PC-3 (cell line): ENCODE data around the gene TICRR. TPM values are rescaled to one million over a fixed set of nuclear protein-coding genes. Genes with fewer than 3 reads are reported as not detected.

Source experiments
- ATAC-seq: fragments of 200-7000 bp; cut with Tn5 transposase; 2 replicates; pipeline ENCODE4 v1.9.1; 2020; ENCODE audit warnings: mild to moderate bottlenecking, moderate library complexity
- BruUV-seq: library from RNA; stranded (reverse); fragments of 400-500 nt; replicated peaks from 2 replicates; lab custom pipeline; 2021; lab: Mats Ljungman, UMichigan
- CTCF ChIA-PET: fragments of 300-600 bp; sonication (Branson Sonifier 250); formaldehyde crosslinking; loops from one replicate; lab custom pipeline; 2022; ENCODE audit warnings: antibody characterized with exemption; lab: Charles Lee
- POLR2A ChIA-PET: fragments of 300-600 bp; sonication (Branson Sonifier 250); formaldehyde crosslinking; loops from one replicate; lab custom pipeline; 2022; ENCODE audit warnings: antibody characterized with exemption; ENCODE audit not compliant: unreplicated experiment; lab: Charles Lee
- DNase-seq: peaks from one replicate; pipeline ENCODE4 v3.0.0-alpha.2; 2015
- H2AFZ ChIP-seq: fragments of 300-600 bp; sonication (generic); 2 replicates; pipeline ENCODE4 v1.6.0; 2016; ENCODE audit warnings: antibody characterized with exemption, low read length
- H3F3A ChIP-seq: fragments of 300-600 bp; sonication (generic); one replicate; pipeline ENCODE4 v1.6.0; 2017; ENCODE audit warnings: antibody characterized with exemption, low read length, control low read depth, mild to moderate bottlenecking; ENCODE audit not compliant: unreplicated experiment
- H3K27ac ChIP-seq: fragments of 300-600 bp; sonication (generic); 2 replicates; pipeline ENCODE4 v1.5.1; 2016; ENCODE audit warnings: mild to moderate bottlenecking, low read length
- H3K27me3 ChIP-seq: fragments of 300-600 bp; sonication (generic); 2 replicates; pipeline ENCODE4 v1.6.1; 2016; ENCODE audit warnings: low read length, mixed read lengths
- H3K36me3 ChIP-seq: fragments of 300-600 bp; sonication (generic); 2 replicates; pipeline ENCODE4 v1.6.1; 2016; ENCODE audit warnings: low read depth, mixed run types, low read length, mixed read lengths
- H3K4me1 ChIP-seq: fragments of 300-600 bp; sonication (generic); 2 replicates; pipeline ENCODE4 v1.5.1; 2016; ENCODE audit warnings: low read length; ENCODE audit not compliant: insufficient read depth
- H3K4me2 ChIP-seq: fragments of 300-600 bp; sonication (generic); 2 replicates; pipeline ENCODE4 v1.6.0; 2016; ENCODE audit warnings: low read length
- H3K4me3 ChIP-seq: fragments of 300-600 bp; sonication (generic); 2 replicates; pipeline ENCODE4 v1.5.1; 2016; ENCODE audit warnings: mild to moderate bottlenecking, low read length, mixed read lengths
- H3K79me2 ChIP-seq: fragments of 300-600 bp; sonication (generic); 2 replicates; pipeline ENCODE4 v1.6.1; 2017; ENCODE audit warnings: low read length, mixed read lengths
- H3K9ac ChIP-seq: fragments of 300-600 bp; sonication (generic); 2 replicates; pipeline ENCODE4 v1.6.0; 2016; ENCODE audit warnings: mild to moderate bottlenecking, low read length
- H3K9me2 ChIP-seq: fragments of 300-600 bp; sonication (generic); replicated peaks from 2 replicates; pipeline ENCODE4 v1.6.1; 2016; ENCODE audit warnings: mixed run types, low read length, mixed read lengths
- H3K9me3 ChIP-seq: fragments of 300-600 bp; sonication (generic); 2 replicates; pipeline ENCODE4 v1.6.1; 2016; ENCODE audit warnings: low read length, mixed read lengths
- H4K20me1 ChIP-seq: fragments of 300-600 bp; sonication (generic); 2 replicates; pipeline ENCODE4 v1.6.1; 2016; ENCODE audit warnings: low read length, mixed read lengths
- CTCF ChIP-seq: fragments of 300-600 bp; sonication (generic); conservative IDR thresholded peaks from 2 replicates; pipeline ENCODE4 v1.5.1; 2017; ENCODE audit warnings: antibody characterized with exemption, low read depth, mild to moderate bottlenecking, low read length
- EZH2 ChIP-seq: fragments of 300-600 bp; sonication (generic); IDR thresholded peaks from one replicate; pipeline ENCODE4 v1.6.1; 2017; ENCODE audit warnings: antibody characterized with exemption, mild to moderate bottlenecking, low read length; ENCODE audit not compliant: unreplicated experiment
- EZH2phosphoT487 ChIP-seq: fragments of 300-600 bp; sonication (generic); IDR thresholded peaks from 2 replicates; pipeline ENCODE4 v1.6.1; 2018; ENCODE audit warnings: mild to moderate bottlenecking, antibody characterized with exemption, low read length, borderline replicate concordance
- intact Hi-C: fragments of 100-400 bp; cut with micrococcal nuclease; formaldehyde crosslinking; loops from 2 replicates; pipeline ENCODE4 v1.9.0; 2023
- total RNA-seq: library from RNA; depleted of rRNA; stranded (reverse); fragments of >200 nt; gene quantifications from 2 replicates; pipeline ENCODE4 v1.2.3, GENCODE V29; 2014

Gene TICRR
- total RNA-seq, 1 experiment from 2014 or later = 14.3 TPM

DNA sequence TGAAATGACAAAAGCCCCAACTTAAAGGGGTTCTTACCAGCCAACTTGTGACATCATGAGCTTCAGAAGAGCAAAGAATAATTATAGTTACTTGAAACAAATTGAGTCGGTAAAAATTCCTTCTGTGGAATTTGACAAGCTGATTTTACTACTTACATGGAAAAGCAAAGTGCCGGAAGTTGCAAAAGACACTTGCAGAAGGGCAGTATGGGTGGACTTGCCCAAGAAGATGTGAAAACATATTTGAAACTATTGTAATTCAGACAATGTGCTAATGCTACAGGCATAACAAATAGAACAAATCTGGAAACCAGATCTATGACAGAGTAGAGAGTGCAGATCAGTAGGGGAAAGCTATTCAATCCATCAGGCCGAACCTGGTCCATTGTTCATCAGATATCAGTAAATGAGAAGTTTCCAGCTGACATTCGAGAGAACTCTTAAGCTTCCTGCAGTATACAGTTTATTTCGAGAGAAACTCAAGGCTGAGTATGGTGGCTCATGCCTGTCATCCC lies 82.5 kb downstream of the TICRR start:
- H3K27ac ChIP-seq = no peak overlapping the region
- no peaks in the 10 kb centered on the region for H3K9me3 ChIP-seq
- no peak for DNase-seq
- no TSS peak for BruUV-seq
- H3K4me3 ChIP-seq = no peak overlapping the region
- H3K9me2 ChIP-seq = no peaks in the 10 kb centered on the region
- no peaks in the 10 kb centered on the region for H4K20me1 ChIP-seq
- no peak overlapping the region for H3K9ac ChIP-seq
- TF ChIP-seq EZH2 = no peak
- no peak for TF ChIP-seq CTCF
- TF ChIP-seq EZH2phosphoT487 = no peak
- no peak overlapping the region for H3K4me2 ChIP-seq
- H3K4me1 ChIP-seq = peaks cover 29% of the 10 kb centered on the region
- H3K27me3 ChIP-seq = no peaks in the 10 kb centered on the region
- CTCF ChIA-PET = no interaction called here
- peaks cover 3% of the 10 kb centered on the region for H3F3A ChIP-seq
- no peaks in the 10 kb centered on the region; the same call in 1 of the 2 replicates for H3K36me3 ChIP-seq
- H3K79me2 ChIP-seq = peaks cover 22% of the 10 kb centered on the region
- ATAC-seq = no peak
- intact Hi-C loops = loop anchor here (5.0 kb wide), 1 partner anchor 85 kb away; no protein-coding TSS in a partner anchor
- no peak overlapping the region for H2AFZ ChIP-seq
- POLR2A ChIA-PET = interaction anchor here (0.6 kb wide), 1 partner anchor 50 kb away, joined by 4 read pairs; no protein-coding TSS in a partner anchor

GRCh38 chr15:89659295-89659694 lies 84.0 kb downstream of the TICRR start:
- Histone ChIP-seq H3K4me2 (no peak overlapping the region), H3K27ac (no peak overlapping the region), H3K4me3 (no peak overlapping the region), H4K20me1 (no peaks in the 10 kb centered on the region), H3K9me3 (no peaks in the 10 kb centered on the region), H3K36me3 (no peaks in the 10 kb centered on the region), H2AFZ (no peak overlapping the region), H3K9ac (no peak overlapping the region), H3K4me1 (peaks cover 29% of the 10 kb centered on the region), H3F3A (peaks cover 3% of the 10 kb centered on the region), H3K79me2 (peaks cover 7% of the 10 kb centered on the region), H3K9me2 (no peaks in the 10 kb centered on the region), H3K27me3 (no peaks in the 10 kb centered on the region)
- ATAC-seq (no peak), DNase-seq (no peak)
- TF ChIP-seq CTCF (no peak), EZH2phosphoT487 (no peak), EZH2 (no peak)
- intact Hi-C loops = loop anchor here (5.0 kb wide), 1 partner anchor 83 kb away; no protein-coding TSS in a partner anchor
- BruUV-seq = no TSS peak
- CTCF ChIA-PET = no interaction called here
- POLR2A ChIA-PET = no interaction called here

GRCh38 chr15:89660556-89660955 lies 85.3 kb downstream of the TICRR start:
- POLR2A ChIA-PET = no interaction called here
- TF ChIP-seq EZH2 (no peak), CTCF (no peak), EZH2phosphoT487 (no peak)
- no TSS peak for BruUV-seq

More at GRCh38 chr15:89660556-89660955, 85.3 kb downstream of the TICRR start:
- no peaks in the 10 kb centered on the region for H3K27me3 ChIP-seq
- H3K4me3 ChIP-seq = no peak overlapping the region
- DNase-seq = no peak
- peaks cover 37% of the 10 kb centered on the region for H3K4me1 ChIP-seq
- no peak overlapping the region for H3K9ac ChIP-seq
- H3K4me2 ChIP-seq = no peak overlapping the region
- H3K36me3 ChIP-seq = no peaks in the 10 kb centered on the region
- H3K27ac ChIP-seq = no peak overlapping the region
- no peak overlapping the region for H2AFZ ChIP-seq
- H3F3A ChIP-seq = peaks cover 3% of the 10 kb centered on the region
- intact Hi-C loops = no loop called here
- no peaks in the 10 kb centered on the region for H3K79me2 ChIP-seq
- no peaks in the 10 kb centered on the region for H3K9me2 ChIP-seq
- CTCF ChIA-PET = no interaction called here
- no peaks in the 10 kb centered on the region for H3K9me3 ChIP-seq
- H4K20me1 ChIP-seq = no peaks in the 10 kb centered on the region
- no peak for ATAC-seq
